ENCODE data around the gene WWOX. TPM values are rescaled to one million over a fixed set of nuclear protein-coding genes. Genes with fewer than 3 reads are reported as not detected.

Gene WWOX
- total RNA-seq, 3 donors from 2014 or later (not counting 1 experiment from before 2014, with no cell fraction given) = 21.0 to 29.8 (median 27.0) TPM

- Mint-ChIP-seq H3K9me3 (no peaks in the 10 kb centered on the region), H3K27ac (no peak overlapping the region), H3K4me1 (peaks cover 0 to 3% of the 10 kb centered on the region in 2 donors), H3K36me3 (no peaks in the 10 kb centered on the region), H3K27me3 (ENCODE audit: low read depth in 2 of 2) (no peaks in the 10 kb centered on the region), H3K4me3 (no peak overlapping the region)
- H3K4me1 ChIP-seq (ENCODE audit: control insufficient read depth, insufficient read depth, low read length) = no peaks in the 10 kb centered on the region
- H3K4me3 ChIP-seq (ENCODE audit: low read length) = no peak overlapping the region
- H3K27me3 ChIP-seq (ENCODE audit: control insufficient read depth, insufficient read depth, low read length) = no peaks in the 10 kb centered on the region
- WGBS (ENCODE audit: insufficient coverage) = 81% methylated on average over 6 of the region's 7 CpGs
- H3K27ac ChIP-seq (ENCODE audit: low read length) = no peak overlapping the region
- ATAC-seq = no peak
- no peaks in the 10 kb centered on the region for H3K9me3 ChIP-seq (ENCODE audit: control insufficient read depth, insufficient read depth, low read length)
- no peaks in the 10 kb centered on the region for H3K36me3 ChIP-seq (ENCODE audit: control insufficient read depth, insufficient read depth, low read length)
- peak in 1 of 2 donors; percentile 55 for DNase-seq
- peak; percentile 48 for TF ChIP-seq CTCF (IDR thresholded peaks at IDR 0.05)
- intact Hi-C loops (cut with micrococcal nuclease) = no loop called here
These were observed 378.9 kb downstream of the WWOX start for GRCh38 chr16:78478267-78478861.

- no peak for DNase-seq
- H3K36me3 ChIP-seq (ENCODE audit: control insufficient read depth, insufficient read depth, low read length) = no peaks in the 10 kb centered on the region
- H3K27ac Mint-ChIP-seq = no peak overlapping the region
- no peaks in the 10 kb centered on the region for H3K27me3 Mint-ChIP-seq (ENCODE audit: low read depth in 2 of 2)
- H3K27me3 ChIP-seq (ENCODE audit: control insufficient read depth, insufficient read depth, low read length) = no peaks in the 10 kb centered on the region
- ATAC-seq = no peak
- no peak overlapping the region for H3K4me3 Mint-ChIP-seq
- peaks cover 0 to 3% of the 10 kb centered on the region in 2 donors for H3K4me1 Mint-ChIP-seq
- no peak for TF ChIP-seq CTCF (IDR thresholded peaks at IDR 0.05)
- WGBS (ENCODE audit: insufficient coverage) = 96% methylated on average over 2 of the region's 2 CpGs
- no peak overlapping the region for H3K27ac ChIP-seq (ENCODE audit: low read length)
- no peaks in the 10 kb centered on the region for H3K9me3 ChIP-seq (ENCODE audit: control insufficient read depth, insufficient read depth, low read length)
- intact Hi-C loops (cut with micrococcal nuclease) = no loop called here
- no peaks in the 10 kb centered on the region for H3K36me3 Mint-ChIP-seq
- H3K4me1 ChIP-seq (ENCODE audit: control insufficient read depth, insufficient read depth, low read length) = no peaks in the 10 kb centered on the region
- no peak overlapping the region for H3K4me3 ChIP-seq (ENCODE audit: low read length)
- no peaks in the 10 kb centered on the region for H3K9me3 Mint-ChIP-seq
These were observed 380.3 kb downstream of the WWOX start for GRCh38 chr16:78479723-78480122.

- WGBS (ENCODE audit: insufficient coverage) = 100% methylated on average over 2 of the region's 2 CpGs
- intact Hi-C loops (cut with micrococcal nuclease) = no loop called here
These were observed 381.1 kb downstream of the WWOX start for GRCh38 chr16:78480588-78480987.

More at GRCh38 chr16:78480588-78480987, 381.1 kb downstream of the WWOX start:
- no peak for TF ChIP-seq CTCF (IDR thresholded peaks at IDR 0.05)
- H3K4me3 Mint-ChIP-seq = no peak overlapping the region
- no peaks in the 10 kb centered on the region for H3K36me3 Mint-ChIP-seq
- H3K27ac Mint-ChIP-seq = no peak overlapping the region
- no peaks in the 10 kb centered on the region for H3K27me3 ChIP-seq (ENCODE audit: control insufficient read depth, insufficient read depth, low read length)
- peaks cover 0 to 3% of the 10 kb centered on the region in 2 donors for H3K4me1 Mint-ChIP-seq
- H3K27ac ChIP-seq (ENCODE audit: low read length) = no peak overlapping the region
- no peaks in the 10 kb centered on the region for H3K9me3 ChIP-seq (ENCODE audit: control insufficient read depth, insufficient read depth, low read length)
- H3K36me3 ChIP-seq (ENCODE audit: control insufficient read depth, insufficient read depth, low read length) = no peaks in the 10 kb centered on the region
- no peaks in the 10 kb centered on the region for H3K27me3 Mint-ChIP-seq (ENCODE audit: low read depth in 2 of 2)
- DNase-seq (no peak), ATAC-seq (no peak)
- H3K9me3 Mint-ChIP-seq = no peaks in the 10 kb centered on the region
- H3K4me1 ChIP-seq (ENCODE audit: control insufficient read depth, insufficient read depth, low read length) = no peaks in the 10 kb centered on the region
- no peak overlapping the region for H3K4me3 ChIP-seq (ENCODE audit: low read length)

Data from natural killer cell (primary cell).